COLO668 (cell line): ENCODE measurements around the gene MICB.
A peak's percentile ranks its signal among the peaks of the same experiment; 100 is the strongest.
"Not testable (repeated sequence)": the region's sequence is repeated elsewhere in the genome, so short reads cannot be mapped to it uniquely, and the experiment has no call there.

Experiments used
- DNase-seq: peaks from one replicate; lab custom pipeline; 2025; ENCODE audit not compliant: unreplicated experiment; lab: John Stamatoyannopoulos, UW

Gene MICB

GRCh38 chr6:31497531-31498476, at the start of gene MICB:
MICB (plus strand) TSS chr6:31498145; CDS start chr6:31498194, 49 bp downstream.
- peak; percentile 77 for DNase-seq

- no peak for DNase-seq
Observed at GRCh38 chr6:31450751-31451150, 47.2 kb upstream of the MICB start.

GRCh38 chr6:31452859-31453258, 45.1 kb upstream of the MICB start:
- DNase-seq = no peak

GRCh38 chr6:31453259-31453658, 44.7 kb upstream of the MICB start:
- no peak for DNase-seq

- not testable (repeated sequence) for DNase-seq
Observed at GRCh38 chr6:31459864-31460263, 38.1 kb upstream of the MICB start.

GRCh38 chr6:31460361-31461025, 37.5 kb upstream of the MICB start:
- DNase-seq = no peak

- no peak for DNase-seq
Observed at GRCh38 chr6:31462026-31462963, 35.6 kb upstream of the MICB start.

GRCh38 chr6:31462964-31463870, 34.7 kb upstream of the MICB start:
- peak; percentile 74 for DNase-seq

GRCh38 chr6:31464252-31465184, 33.4 kb upstream of the MICB start:
- no peak for DNase-seq

GRCh38 chr6:31465185-31465536, 32.8 kb upstream of the MICB start:
- no peak for DNase-seq

GRCh38 chr6:31465718-31466117, 32.2 kb upstream of the MICB start:
- no peak for DNase-seq

GRCh38 chr6:31466466-31466865, 31.5 kb upstream of the MICB start:
- DNase-seq = no peak

- DNase-seq = no peak
Observed at GRCh38 chr6:31467151-31467550, 30.8 kb upstream of the MICB start.

GRCh38 chr6:31468311-31468710, 29.6 kb upstream of the MICB start:
- DNase-seq = no peak

GRCh38 chr6:31470801-31471200, 27.1 kb upstream of the MICB start:
- no peak for DNase-seq

- DNase-seq = no peak
Observed at GRCh38 chr6:31471711-31472110, 26.2 kb upstream of the MICB start.

GRCh38 chr6:31472259-31472658, 25.7 kb upstream of the MICB start:
- no peak for DNase-seq

GRCh38 chr6:31473244-31473643, 24.7 kb upstream of the MICB start:
- no peak for DNase-seq
